Neural cell (in vitro differentiated cells): ENCODE data around the gene MEGF11. TPM values are rescaled to one million over a fixed set of nuclear protein-coding genes. Genes with fewer than 3 reads are reported as not detected.

Experiments
- H2AFZ ChIP-seq: fragments of 200-600, 300-800 bp; sonication (generic), shearing (Covaris generic); 2 replicates; pipeline ENCODE4 v1.6.0; 2014; ENCODE audit warnings: low read depth, mild to moderate bottlenecking, antibody characterized with exemption, low read length, moderate library complexity
- H3F3A ChIP-seq: fragments of 200-600 bp; shearing (Covaris generic); 2 replicates; pipeline ENCODE4 v1.6.1; 2016; ENCODE audit warnings: mild to moderate bottlenecking, moderate library complexity, mixed read lengths, antibody characterized with exemption, low read length; ENCODE audit not compliant: insufficient read depth, poor library complexity, severe bottlenecking
- H3K27ac ChIP-seq: fragments of 200-600, 300-800 bp; sonication (generic), shearing (Covaris generic); 2 replicates; pipeline ENCODE4 v1.5.1; 2014; ENCODE audit warnings: mild to moderate bottlenecking, low read length, moderate library complexity
- H3K27me3 ChIP-seq: fragments of 300-800, 200-600 bp; sonication (generic), shearing (Covaris generic); 2 replicates; pipeline ENCODE4 v1.6.0; 2014; ENCODE audit warnings: mild to moderate bottlenecking, low read depth, low read length, moderate library complexity; ENCODE audit not compliant: insufficient read depth
- H3K36me3 ChIP-seq: fragments of 300-800, 200-600 bp; sonication (generic), shearing (Covaris generic); 2 replicates; pipeline ENCODE4 v1.5.1; 2014; ENCODE audit warnings: mild to moderate bottlenecking, antibody characterized with exemption, low read length, moderate library complexity; ENCODE audit not compliant: insufficient read depth
- H3K4me2 ChIP-seq: fragments of 300-800, 200-600 bp; sonication (generic), shearing (Covaris generic); 2 replicates; pipeline ENCODE4 v1.6.0; 2014; ENCODE audit warnings: mild to moderate bottlenecking, low read length
- H3K4me3 ChIP-seq: fragments of 300-800, 200-600 bp; sonication (generic), shearing (Covaris generic); 2 replicates; pipeline ENCODE4 v1.5.1; 2014; ENCODE audit warnings: mild to moderate bottlenecking, low read length, moderate library complexity
- H3K79me2 ChIP-seq: fragments of 200-600 bp; shearing (Covaris generic); replicated peaks from 2 replicates; pipeline ENCODE4 v1.6.0; 2014; ENCODE audit warnings: mild to moderate bottlenecking, low read length, moderate library complexity; ENCODE audit not compliant: insufficient read depth
- H3K9ac ChIP-seq: fragments of 300-800, 200-600 bp; sonication (generic), shearing (Covaris generic); 2 replicates; pipeline ENCODE4 v1.6.1; 2016; ENCODE audit warnings: mild to moderate bottlenecking, low read length, mixed read lengths
- H3K9me2 ChIP-seq: fragments of 200-600 bp; shearing (Covaris generic); 2 replicates; pipeline ENCODE4 v1.6.1; 2016; ENCODE audit warnings: mild to moderate bottlenecking, low read length, mixed read lengths; ENCODE audit not compliant: insufficient read depth
- H3K9me3 ChIP-seq: fragments of 200-600, 300-800 bp; sonication (generic), shearing (Covaris generic); 2 replicates; pipeline ENCODE4 v1.6.1; 2016; ENCODE audit warnings: mild to moderate bottlenecking, mixed run types, low read length, moderate library complexity, mixed read lengths
- H4K20me1 ChIP-seq: fragments of 200-600 bp; shearing (Covaris generic); 2 replicates; pipeline ENCODE4 v1.6.1; 2016; ENCODE audit warnings: mild to moderate bottlenecking, mixed run types; ENCODE audit not compliant: insufficient read depth
- EP300 ChIP-seq: fragments of 450-650 bp; conservative IDR thresholded peaks from 2 replicates; pipeline ENCODE4 v1.6.1; 2014; ENCODE audit warnings: antibody characterized with exemption, mild to moderate bottlenecking, moderate library complexity; ENCODE audit not compliant: poor library complexity, severe bottlenecking
- EZH2 ChIP-seq: fragments of 200-600, 300-800 bp; shearing (Covaris generic), sonication (generic); IDR thresholded peaks from 2 replicates; pipeline ENCODE4 v1.6.1; 2014; ENCODE audit warnings: antibody characterized with exemption, low read length, borderline replicate concordance, mild to moderate bottlenecking; ENCODE audit not compliant: insufficient read depth, poor library complexity, severe bottlenecking
- MXI1 ChIP-seq: fragments of 450-650 bp; conservative IDR thresholded peaks from 2 replicates; pipeline ENCODE4 v1.6.1; 2014; ENCODE audit warnings: antibody characterized with exemption, mild to moderate bottlenecking; ENCODE audit not compliant: poor library complexity, severe bottlenecking
- POLR2AphosphoS5 ChIP-seq: IDR thresholded peaks from 2 replicates; pipeline ENCODE4 v1.6.1; 2012
- RAD21 ChIP-seq: fragments of 450-650 bp; conservative IDR thresholded peaks from 2 replicates; pipeline ENCODE4 v1.6.1; 2014; ENCODE audit warnings: antibody characterized with exemption, mild to moderate bottlenecking, moderate library complexity
- REST ChIP-seq: IDR thresholded peaks from 2 replicates; pipeline ENCODE4 v1.6.1; 2012; ENCODE audit warnings: borderline replicate concordance
- SMC3 ChIP-seq: fragments of 450-650 bp; conservative IDR thresholded peaks from 2 replicates; pipeline ENCODE4 v1.6.1; 2014; ENCODE audit warnings: antibody characterized with exemption, mild to moderate bottlenecking, moderate library complexity; ENCODE audit not compliant: poor library complexity
- TAF1 ChIP-seq: IDR thresholded peaks from 2 replicates; pipeline ENCODE4 v1.6.1; 2012; ENCODE audit warnings: low read depth
- polyA plus RNA-seq: library from polyadenylated mRNA; depleted of rRNA; stranded (reverse); fragments of >200 nt; gene quantifications from 2 replicates; pipeline ENCODE4 v1.2.3, GENCODE V29; 2014
- TF ChIP-seq, protein P1 (sequence below): fragments of 450-650 bp; IDR thresholded peaks from 2 replicates; pipeline ENCODE4 v1.5.1; 2014; ENCODE audit warnings: antibody characterized with exemption, mild to moderate bottlenecking, moderate library complexity; ENCODE audit not compliant: poor library complexity, severe bottlenecking

MEGF11 gene
- polyA plus RNA-seq, 1 donor from 2014 or later = 0.64 TPM

DNA sequence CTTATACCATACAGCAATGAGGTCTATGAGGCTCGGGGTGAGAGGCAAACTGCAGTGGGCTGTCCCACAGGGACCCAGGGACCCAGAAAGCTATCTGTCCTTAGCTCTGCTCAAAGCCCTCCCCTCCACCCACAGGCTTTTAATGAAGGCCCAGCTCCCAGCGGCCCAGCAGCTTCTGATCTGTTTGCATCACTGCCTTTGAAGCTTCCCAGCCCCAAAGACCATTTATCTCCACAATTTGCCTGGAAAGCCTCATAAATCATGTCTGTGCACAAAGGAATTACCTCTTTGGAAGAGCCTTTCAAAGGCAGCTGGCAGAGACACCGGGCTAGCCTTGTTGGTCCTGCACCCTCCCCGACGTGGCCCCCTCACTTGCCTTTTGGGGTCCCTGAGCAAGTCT, 260.3 kb downstream of the MEGF11 start:
- H2AFZ ChIP-seq = no peak overlapping the region
- H3K27me3 ChIP-seq = no peaks in the 10 kb centered on the region
- no peak overlapping the region for H3K27ac ChIP-seq
- H4K20me1 ChIP-seq = no peaks in the 10 kb centered on the region
- H3K36me3 ChIP-seq = no peaks in the 10 kb centered on the region
- H3K9ac ChIP-seq = no peak overlapping the region
- no peak overlapping the region for H3K4me2 ChIP-seq
- no peaks in the 10 kb centered on the region for H3K9me3 ChIP-seq
- no peak overlapping the region for H3K4me3 ChIP-seq
- H3F3A ChIP-seq = no peaks in the 10 kb centered on the region
- no peaks in the 10 kb centered on the region for H3K79me2 ChIP-seq
- TF ChIP-seq EP300 (no peak), REST (no peak), EZH2 (no peak), RAD21 (no peak), POLR2AphosphoS5 (no peak), MXI1 (no peak), TAF1 (no peak), SMC3 (no peak)
- TF ChIP-seq, protein P1, sequence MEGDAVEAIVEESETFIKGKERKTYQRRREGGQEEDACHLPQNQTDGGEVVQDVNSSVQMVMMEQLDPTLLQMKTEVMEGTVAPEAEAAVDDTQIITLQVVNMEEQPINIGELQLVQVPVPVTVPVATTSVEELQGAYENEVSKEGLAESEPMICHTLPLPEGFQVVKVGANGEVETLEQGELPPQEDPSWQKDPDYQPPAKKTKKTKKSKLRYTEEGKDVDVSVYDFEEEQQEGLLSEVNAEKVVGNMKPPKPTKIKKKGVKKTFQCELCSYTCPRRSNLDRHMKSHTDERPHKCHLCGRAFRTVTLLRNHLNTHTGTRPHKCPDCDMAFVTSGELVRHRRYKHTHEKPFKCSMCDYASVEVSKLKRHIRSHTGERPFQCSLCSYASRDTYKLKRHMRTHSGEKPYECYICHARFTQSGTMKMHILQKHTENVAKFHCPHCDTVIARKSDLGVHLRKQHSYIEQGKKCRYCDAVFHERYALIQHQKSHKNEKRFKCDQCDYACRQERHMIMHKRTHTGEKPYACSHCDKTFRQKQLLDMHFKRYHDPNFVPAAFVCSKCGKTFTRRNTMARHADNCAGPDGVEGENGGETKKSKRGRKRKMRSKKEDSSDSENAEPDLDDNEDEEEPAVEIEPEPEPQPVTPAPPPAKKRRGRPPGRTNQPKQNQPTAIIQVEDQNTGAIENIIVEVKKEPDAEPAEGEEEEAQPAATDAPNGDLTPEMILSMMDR = no peak
- H3K9me2 ChIP-seq = no peaks in the 10 kb centered on the region

GRCh38 chr15:65991721-65992483, 261.6 kb downstream of the MEGF11 start:
- Histone ChIP-seq H3K9me3 (no peaks in the 10 kb centered on the region), H3K4me2 (no peak overlapping the region), H3K79me2 (no peaks in the 10 kb centered on the region), H4K20me1 (no peaks in the 10 kb centered on the region), H3K27ac (peak overlapping the region; percentile 54), H3K4me3 (peak overlapping the region; percentile 43), H3K9ac (peak overlapping the region; percentile 28), H3K36me3 (no peaks in the 10 kb centered on the region), H3F3A (no peaks in the 10 kb centered on the region), H2AFZ (no peak overlapping the region), H3K27me3 (no peaks in the 10 kb centered on the region), H3K9me2 (no peaks in the 10 kb centered on the region)
- TF ChIP-seq, protein P1 = no peak
- TF ChIP-seq EP300 = peak; percentile 94
- peak; percentile 67 for TF ChIP-seq POLR2AphosphoS5
- no peak for TF ChIP-seq EZH2
